ENCODE measurements around the gene OR2Z1.

DNA sequence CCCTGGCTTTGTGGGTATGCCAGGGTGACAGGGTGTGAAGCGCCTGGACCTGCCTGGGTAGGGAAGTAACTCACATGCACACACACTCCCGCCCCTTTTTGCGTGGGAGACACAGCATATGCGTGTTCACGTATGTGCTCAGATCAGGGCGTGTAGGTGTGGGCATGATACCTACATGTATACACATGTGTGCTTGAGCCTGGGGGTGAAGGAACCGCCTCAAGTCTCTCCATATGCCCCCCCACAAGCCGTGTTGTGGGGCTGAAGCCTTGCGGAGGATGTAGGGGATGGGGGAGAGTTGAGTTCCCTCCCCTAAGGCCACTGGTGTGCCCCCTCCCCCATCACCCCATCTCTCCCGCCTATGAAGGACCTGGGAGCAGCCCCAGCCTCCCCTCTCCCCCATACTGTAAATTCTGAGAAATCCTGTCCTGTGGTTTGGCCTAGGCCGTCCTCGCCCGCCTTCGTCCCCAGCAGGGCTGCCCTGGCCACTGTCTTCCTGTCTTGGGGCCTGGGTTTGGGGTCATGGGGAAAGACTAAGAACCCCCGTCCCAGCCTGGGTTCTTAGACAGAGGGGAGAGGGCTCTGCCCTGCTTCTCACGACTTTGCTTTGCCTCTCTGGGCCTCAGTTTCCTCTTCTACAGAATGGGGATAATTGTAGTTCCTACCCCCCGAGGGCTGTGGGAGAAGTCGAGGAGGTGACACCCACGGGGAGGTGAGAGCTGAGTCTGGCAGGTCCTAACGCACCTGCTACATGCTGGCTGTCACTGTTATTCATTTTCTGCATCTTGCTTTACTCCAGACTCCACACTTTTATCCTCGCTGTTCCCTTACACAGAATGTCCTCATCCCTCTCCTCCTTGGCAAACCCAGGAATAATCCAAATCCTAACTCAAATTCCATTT, 37.2 kb upstream of the OR2Z1 start:
- TF ChIP-seq CTCF (IDR thresholded peaks at IDR 0.05) (no peak), POLR2A (IDR thresholded peaks at IDR 0.05) (no peak)
